ENCODE measurements around the gene PTRHD1. TPM values are rescaled to one million over a fixed set of nuclear protein-coding genes. Genes with fewer than 3 reads are reported as not detected.

Gene PTRHD1
- polyA plus RNA-seq, 4 donors, result 37.7 to 43.1 (median 40.7) TPM

DNA sequence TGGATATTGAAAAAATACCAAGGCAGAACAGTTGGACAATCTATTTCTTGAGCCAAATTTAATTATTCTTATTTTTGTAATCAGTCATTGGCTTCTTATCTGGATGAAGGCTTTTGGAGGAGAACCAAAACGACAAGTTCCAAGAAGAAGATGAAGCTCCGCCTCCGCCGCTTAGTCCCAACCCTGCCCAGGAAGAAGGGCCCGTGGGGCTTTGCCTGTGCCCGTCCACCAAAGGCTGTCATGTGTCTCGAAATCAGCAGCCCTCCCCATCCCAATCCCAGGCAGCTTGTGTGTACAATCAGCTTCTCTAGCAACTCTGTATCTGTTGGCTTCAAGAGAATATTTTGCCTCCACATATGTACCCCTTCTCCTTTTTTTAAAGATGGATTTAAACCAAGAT is 24.6 kb downstream of the PTRHD1 start:
- DNase-seq (ENCODE audit: low read depth in 4 of 4, low spot score in 3 of 4), result no peak

DNA sequence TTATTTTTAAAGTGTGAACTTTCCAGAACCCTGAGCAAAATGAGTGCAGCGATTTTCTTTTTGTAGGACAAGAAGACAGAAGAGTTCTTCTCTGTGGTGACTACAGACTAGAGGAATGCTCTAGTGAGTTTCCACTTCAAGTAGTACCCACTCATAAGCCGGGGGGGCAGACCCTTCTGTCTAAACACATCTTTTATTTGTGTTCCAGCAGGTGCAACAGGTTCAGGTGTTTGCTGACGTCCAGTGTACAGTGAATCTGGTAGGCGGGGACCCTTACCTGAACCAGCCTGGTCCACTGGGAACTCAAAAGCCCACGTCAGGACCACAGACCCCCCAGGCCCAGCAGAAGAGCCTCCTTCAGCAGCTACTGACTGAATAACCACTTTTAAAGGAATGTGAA is 25.2 kb downstream of the PTRHD1 start:
- no peak for DNase-seq (ENCODE audit: low read depth in 4 of 4, low spot score in 3 of 4)

DNA sequence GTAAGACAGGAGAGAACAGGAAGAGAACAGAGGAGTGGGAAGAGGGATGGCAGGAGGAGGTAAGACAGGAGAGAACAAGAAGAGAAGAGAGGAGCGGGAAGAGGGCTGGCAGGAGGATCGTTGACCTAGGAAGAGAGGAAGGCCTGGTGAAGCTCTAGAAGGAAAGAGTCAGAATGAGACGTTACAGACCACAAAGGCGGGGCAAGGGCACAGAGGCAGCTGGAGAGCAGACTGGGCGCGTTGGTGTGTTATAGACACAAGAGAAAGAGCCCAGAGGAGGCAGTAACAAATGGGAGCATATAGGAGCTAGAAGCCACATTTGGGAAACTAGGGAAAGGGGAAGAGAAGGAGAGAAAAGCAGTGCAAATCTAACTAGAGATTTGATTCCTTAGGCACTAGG is 26.6 kb downstream of the PTRHD1 start:
- no peak for DNase-seq (ENCODE audit: low read depth in 4 of 4, low spot score in 3 of 4)

DNA sequence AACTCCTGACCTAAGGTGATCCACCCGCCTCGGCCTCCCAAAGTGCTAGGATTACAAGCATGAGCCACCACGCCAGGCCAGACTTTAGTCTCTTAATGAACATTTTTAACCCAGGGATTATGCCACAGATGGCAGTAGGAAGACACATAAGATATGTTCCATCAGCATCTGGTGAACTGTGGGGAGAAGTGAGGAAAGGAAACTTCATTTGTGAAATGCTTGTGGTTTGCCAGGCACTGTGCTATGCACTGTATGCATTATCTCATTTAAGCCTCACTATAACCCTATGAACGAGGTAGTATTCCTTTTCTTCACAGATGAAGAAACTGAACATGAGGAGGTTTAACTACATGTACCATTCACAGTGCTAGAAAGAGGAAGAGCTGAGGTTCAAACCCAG is 29.3 kb downstream of the PTRHD1 start:
- no peak for DNase-seq (ENCODE audit: low read depth in 4 of 4, low spot score in 3 of 4)

DNA sequence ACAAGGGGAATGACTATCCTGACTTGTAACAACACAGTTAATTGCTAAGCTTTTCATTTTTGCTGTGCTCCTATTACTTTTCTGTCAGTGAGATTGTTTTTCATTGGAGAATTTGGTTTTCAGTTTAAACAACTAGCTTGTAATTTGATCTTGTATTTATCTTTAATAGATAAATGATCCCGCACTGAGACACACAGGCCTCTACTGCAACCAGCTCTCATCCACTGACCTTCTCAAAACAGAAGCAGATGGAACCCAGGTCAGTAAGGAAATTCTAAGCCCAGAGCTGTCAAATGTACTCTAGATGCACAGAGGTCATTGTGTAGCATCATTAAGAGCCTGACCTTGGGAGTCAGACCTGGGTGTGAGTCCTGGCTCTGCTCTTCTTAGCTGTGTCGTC is 30.7 kb downstream of the PTRHD1 start:
- no peak for DNase-seq (ENCODE audit: low read depth in 4 of 4, low spot score in 3 of 4)

DNA sequence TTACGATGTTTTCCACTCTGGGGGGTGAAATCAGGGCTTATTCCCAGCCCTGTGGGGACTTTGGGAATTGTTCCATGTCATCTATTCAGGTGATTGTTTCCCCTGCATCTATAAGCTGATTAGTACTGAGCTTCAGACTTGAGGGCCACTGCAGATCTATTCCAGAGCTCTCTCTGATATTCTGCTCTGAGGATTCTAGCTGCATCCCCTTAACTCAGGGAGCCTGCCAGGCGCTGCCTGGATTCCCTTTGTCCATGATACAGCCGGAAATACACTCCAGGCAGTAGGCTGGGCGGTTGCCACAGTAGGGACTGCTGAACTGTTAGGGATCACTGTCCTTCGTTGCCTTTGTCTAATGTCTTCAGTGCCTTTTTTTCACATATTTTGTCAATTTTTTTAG is 31.3 kb downstream of the PTRHD1 start:
- DNase-seq (ENCODE audit: low read depth in 4 of 4, low spot score in 3 of 4), result no peak

DNA sequence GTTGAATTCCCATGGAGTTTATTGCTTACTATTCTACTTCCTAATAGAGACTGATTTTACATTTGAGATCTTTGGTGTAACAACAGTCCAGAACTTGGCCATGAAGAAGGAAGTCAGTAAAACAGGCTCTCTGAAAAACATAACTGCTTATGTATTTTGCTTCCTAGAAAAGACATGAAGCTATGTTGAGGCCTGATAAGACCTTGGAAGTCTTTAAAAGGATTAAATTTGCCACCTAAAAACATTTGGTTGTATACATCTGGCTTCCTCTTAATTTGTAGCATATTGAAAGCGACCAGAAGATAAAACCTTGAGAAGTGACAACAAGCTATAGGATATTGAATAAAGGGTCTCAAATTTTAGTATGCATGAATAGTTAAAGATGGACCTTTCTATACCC is 36.4 kb downstream of the PTRHD1 start:
- no peak for DNase-seq (ENCODE audit: low read depth in 4 of 4, low spot score in 3 of 4)

DNA sequence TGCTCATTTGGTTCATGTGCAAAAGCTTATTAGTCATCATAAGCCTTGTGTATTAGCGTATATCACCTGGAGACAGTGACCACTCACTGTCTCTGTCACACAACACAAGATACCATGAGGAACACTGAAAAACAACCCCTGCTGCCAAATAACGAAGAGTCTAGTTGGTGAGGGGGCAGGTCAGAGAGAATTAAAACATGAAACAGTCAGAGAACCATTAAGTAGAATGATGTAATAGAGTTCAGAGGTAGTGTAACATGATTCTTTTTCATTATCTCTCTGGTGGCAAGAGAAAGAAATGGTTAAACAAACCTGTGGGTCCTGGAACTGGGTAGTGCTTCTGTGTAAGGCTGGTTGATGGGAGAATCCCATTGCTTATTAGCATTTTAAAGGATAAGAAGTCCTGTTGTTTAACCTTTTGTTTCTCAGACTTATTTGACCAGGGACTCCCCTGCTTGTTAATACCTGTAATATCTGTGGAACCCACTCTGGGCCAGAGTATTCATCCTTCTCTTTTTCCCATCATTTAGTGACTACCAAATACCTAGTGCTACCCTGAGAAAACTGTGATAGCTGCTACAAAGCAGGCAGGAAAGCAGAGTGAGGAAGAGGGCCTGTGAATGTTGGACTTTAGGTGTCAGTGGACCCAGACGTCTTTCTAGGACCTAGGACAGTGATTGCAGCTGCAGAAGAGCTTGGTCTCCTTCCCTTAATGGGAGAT is 38.0 kb downstream of the PTRHD1 start:
- no peak for DNase-seq (ENCODE audit: low read depth in 4 of 4, low spot score in 3 of 4)

DNA sequence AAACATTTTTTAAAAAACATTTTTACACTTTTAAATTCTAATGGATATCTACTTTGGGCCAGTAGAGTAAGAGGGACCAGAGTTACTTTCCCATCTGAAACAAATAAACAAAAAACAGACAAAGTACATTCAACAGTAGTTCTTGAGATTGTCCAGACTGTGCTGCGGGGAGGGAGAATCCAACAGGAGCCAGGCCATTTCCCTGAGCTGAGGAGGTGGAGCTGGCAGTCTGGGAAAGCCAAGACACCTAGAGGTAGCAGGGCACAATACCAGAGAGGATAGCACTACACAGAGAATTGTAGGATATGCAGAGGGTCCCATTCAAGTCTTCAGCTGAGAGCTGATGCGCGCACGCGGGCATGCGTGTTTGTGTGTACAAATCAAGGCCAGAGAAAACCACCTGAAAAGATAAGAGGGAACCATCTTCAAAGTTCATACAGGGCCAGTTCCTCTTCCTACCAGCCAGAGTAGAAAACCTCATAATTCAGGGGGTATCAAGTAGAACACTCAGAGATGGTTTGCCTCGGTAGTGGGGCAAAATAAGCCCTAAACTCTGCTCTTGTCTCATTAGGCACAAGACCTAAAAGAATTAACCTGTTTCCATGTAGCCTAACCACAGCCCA is 44.0 kb downstream of the PTRHD1 start:
- DNase-seq (ENCODE audit: low read depth in 4 of 4, low spot score in 3 of 4), result no peak

DNA sequence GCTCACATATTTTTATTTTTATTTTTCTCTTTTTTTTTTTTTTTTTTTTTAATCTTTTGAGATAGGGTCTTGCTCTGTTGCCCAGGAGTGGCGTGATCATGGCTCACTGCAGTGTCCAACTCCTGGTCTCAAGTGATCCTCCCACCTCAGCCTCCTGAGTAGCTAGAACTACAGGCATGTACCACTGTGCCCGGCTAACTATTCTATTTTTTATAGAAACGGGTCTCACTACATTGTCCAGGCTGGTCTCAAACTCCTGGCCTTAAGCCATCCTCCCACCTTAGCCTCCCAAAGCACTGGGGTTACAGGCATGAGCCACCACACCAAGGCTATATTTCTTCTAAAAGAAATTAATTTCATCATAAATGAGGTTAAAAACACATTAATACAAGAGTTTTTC is 45.9 kb downstream of the PTRHD1 start:
- no peak for DNase-seq (ENCODE audit: low read depth in 4 of 4, low spot score in 3 of 4)

DNA sequence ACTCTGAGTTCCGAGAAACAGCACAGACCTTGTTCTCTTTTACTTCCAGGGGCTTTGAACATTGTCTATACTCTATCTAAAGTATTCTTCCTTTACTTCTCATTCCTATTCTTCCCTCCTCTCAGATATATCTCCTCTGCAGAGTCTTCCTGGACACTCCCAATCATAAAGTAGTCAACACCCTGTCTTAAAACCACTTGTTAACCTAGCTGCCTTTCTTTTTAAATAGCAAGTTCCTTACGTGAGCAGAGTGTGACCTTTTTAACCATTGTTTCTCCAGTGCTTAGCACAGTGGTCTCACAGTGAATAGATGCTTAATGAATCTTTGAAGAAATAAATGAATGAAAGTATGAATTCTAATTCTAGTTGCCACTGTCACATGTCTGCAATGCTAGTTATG is 47.4 kb downstream of the PTRHD1 start:
- no peak for DNase-seq (ENCODE audit: low read depth in 4 of 4, low spot score in 3 of 4)

DNA sequence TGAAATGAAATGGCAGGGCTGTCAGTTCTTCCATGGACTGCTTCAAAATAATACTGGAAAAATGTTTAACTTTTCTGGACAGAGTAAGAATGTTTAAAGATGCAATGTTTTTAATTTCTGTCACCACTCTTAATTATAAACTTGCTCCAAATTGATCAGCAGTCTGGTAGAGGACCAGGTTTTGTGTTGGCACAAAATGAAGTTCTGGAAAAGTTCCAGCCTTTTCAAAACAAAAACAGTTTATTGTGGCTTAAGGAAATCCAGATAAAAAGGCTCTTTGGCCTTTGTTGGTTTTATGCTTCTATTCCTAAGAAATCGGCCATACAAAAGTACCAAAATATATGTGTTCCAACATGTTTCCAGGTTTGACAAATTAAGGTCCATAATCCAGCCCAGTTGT is 48.8 kb downstream of the PTRHD1 start:
- no peak for DNase-seq (ENCODE audit: low read depth in 4 of 4, low spot score in 3 of 4)

DNA sequence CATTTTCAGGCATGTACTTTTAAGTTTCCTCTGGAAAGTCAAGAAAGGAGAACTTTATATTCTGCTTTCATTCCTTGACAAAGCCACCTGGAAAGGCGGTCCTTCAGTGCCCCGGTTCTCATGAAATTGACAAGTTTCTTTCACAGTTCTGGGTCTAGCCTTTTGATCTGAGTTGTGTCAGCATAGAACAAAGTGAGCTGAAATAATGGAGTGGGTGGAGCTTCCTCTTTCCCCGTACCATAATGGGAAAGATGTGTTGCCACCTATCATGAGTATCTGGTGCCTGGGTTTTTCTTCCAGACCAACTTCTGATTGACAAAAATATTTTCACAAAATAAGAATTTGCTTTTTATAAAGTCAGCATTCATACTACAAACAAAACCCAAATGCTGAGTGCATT is 49.3 kb downstream of the PTRHD1 start:
- DNase-seq (ENCODE audit: low read depth in 4 of 4, low spot score in 3 of 4), result no peak

DNA sequence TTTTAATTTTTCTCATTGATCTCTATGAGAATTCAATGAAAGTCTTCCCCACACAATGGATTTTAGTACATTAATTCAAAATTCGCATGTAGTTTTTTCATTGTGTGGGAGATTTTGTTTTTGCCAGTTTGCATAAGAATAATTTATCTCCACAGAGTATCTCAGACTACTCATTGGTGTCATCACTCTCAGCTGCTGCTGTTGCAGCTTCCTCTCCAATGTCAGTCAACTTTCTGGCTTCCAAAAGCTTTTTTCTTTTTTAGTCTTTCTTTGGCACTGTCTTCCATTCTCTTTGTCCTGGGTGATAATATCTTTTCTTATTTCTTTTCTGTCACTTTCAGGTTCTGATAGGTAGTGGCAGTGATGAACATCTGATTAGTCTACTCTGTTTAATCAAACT is 50.5 kb downstream of the PTRHD1 start:
- no peak for DNase-seq (ENCODE audit: low read depth in 4 of 4, low spot score in 3 of 4)

DNA sequence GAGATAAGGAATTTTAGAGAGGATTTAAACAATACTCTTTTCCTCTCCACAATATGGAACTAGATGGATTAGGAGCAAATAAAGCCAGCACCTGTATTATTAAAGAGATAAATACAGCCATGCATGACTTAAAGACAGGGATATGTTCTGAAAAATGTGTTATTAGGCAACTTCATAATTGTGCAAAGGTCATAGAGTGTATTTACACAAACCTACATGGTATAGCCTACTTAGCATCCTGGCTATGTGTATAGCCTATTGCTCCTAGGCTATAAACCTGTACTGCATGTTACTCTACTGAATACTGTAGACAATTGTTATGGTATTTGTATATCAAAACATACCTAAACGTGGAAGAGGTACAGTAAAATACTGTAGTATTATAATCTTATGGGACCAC is 53.0 kb downstream of the PTRHD1 start:
- DNase-seq (ENCODE audit: low read depth in 4 of 4, low spot score in 3 of 4), result no peak

Other genes starting within 250 kb of the PTRHD1 start
- 10 to 100 TPM; 17.2 to 20.4 (median 18.6) TPM for gene CENPO, start within 50 bp of the PTRHD1 start, polyA plus RNA-seq (ENCODE audit: insufficient read length in 4 of 4)
- gene ADCY3, start 126.8 kb upstream of the PTRHD1 start, polyA plus RNA-seq (ENCODE audit: insufficient read length in 4 of 4), result 10 to 100 TPM; 19.6 to 27.0 (median 23.4) TPM
- 10 to 100 TPM in 2 of 4 donors, 1 to 10 TPM in 2; 9.0 to 11.3 (median 10.2) TPM for gene DNAJC27, start 178.6 kb upstream of the PTRHD1 start, polyA plus RNA-seq (ENCODE audit: insufficient read length in 4 of 4)
- 1 to 10 TPM; 5.7 to 5.9 (median 5.8) TPM for gene EFR3B, start 248.7 kb upstream of the PTRHD1 start, polyA plus RNA-seq (ENCODE audit: insufficient read length in 4 of 4)

All from right renal pelvis (tissue), 4 donors.